Peyer's patch (tissue), 4 donors: ENCODE data around the gene MAN1A1. TPM values are rescaled to one million over a fixed set of nuclear protein-coding genes. Genes with fewer than 3 reads are reported as not detected.

Experiments used
- DNase-seq, 3 donors: peaks; one replicate each; pipeline ENCODE4 v3.0.0-alpha.2; 2017 to 2019
- H3K27ac ChIP-seq, 4 donors: fragments of 200-600 bp; sonication (generic); one replicate each; pipeline ENCODE4 v1.5.1; 2016 to 2019
- H3K27me3 ChIP-seq, 2 donors: fragments of 200-600 bp; sonication (generic); one replicate each; pipeline ENCODE4 v1.5.1; 2019
- H3K36me3 ChIP-seq, 3 donors: fragments of 200-600 bp; sonication (generic); one replicate each; pipeline ENCODE4 v1.5.1; 2016 to 2019
- H3K4me1 ChIP-seq, 4 donors: fragments of 200-600 bp; sonication (generic); one replicate each; pipeline ENCODE4 v1.5.1; 2016 to 2019
- H3K4me3 ChIP-seq, 4 donors: fragments of 200-600 bp; sonication (generic); 1 replicate in 3 of 4; 2 replicates in 1 of 4; pipeline ENCODE4 v1.5.1; 2016 to 2019; ENCODE audit warnings: mild to moderate bottlenecking in 1 of 4
- H3K9me3 ChIP-seq, 4 donors: fragments of 200-600 bp; sonication (generic); one replicate each; pipeline ENCODE4 v1.5.1; 2016 to 2019; ENCODE audit warnings: mild to moderate bottlenecking in 1 of 4
- CTCF ChIP-seq, 6 experiments: fragments of 450-650 bp in 4 of 6; fragments of 200-600 bp in 2 of 6; sonication (generic) in 1 of 6; IDR thresholded peaks; one replicate each; pipeline ENCODE4 v1.5.1; 2017 to 2019; ENCODE audit warnings: antibody characterized with exemption in 6 of 6, mild to moderate bottlenecking in 3 of 6, moderate library complexity in 1 of 6
- POLR2A ChIP-seq, 2 donors: fragments of 450-650 bp; IDR thresholded peaks; one replicate each; pipeline ENCODE4 v1.5.1; 2017; ENCODE audit warnings: antibody characterized with exemption in 2 of 2, mild to moderate bottlenecking in 2 of 2, moderate library complexity in 2 of 2
- total RNA-seq, 4 donors: library from RNA; depleted of rRNA; stranded (reverse); fragments of >200 nt; gene quantifications; one replicate each; pipeline ENCODE4 v1.1.0, GENCODE V29; 2016

MAN1A1 gene
- total RNA-seq, 4 donors from 2014 or later = 43.7 to 158 (median 103) TPM

DNA sequence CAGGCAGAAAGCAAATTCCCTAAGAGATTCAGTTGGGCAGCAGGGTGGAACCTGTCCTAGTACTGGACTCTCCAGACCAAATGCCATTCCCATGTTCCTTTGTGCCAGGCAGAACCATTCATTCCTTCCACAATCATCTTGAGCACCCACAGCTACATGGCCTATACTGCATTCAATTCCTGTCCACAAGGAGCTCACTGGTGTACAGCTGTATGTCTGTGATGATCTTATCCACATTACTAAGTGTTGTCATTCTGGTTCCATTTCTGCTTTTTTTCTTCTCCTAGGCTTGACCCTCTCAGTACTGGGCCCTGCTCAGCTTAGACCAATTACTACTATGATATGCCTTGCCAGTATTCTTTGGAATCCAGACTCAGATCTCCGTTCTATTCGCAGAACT is 27.5 kb downstream of the MAN1A1 start:
- Histone ChIP-seq H3K4me3 (no peak overlapping the region), H3K27me3 (no peaks in the 10 kb centered on the region), H3K9me3 (no peaks in the 10 kb centered on the region), H3K4me1 (peaks cover 0 to 8% (median 0%) of the 10 kb centered on the region in 4 donors), H3K27ac (no peak overlapping the region), H3K36me3 (peaks cover 0 to 13% (median 0%) of the 10 kb centered on the region in 3 donors)
- DNase-seq = no peak
- TF ChIP-seq CTCF (IDR thresholded peaks at IDR 0.05) = no peak
- TF ChIP-seq POLR2A (IDR thresholded peaks at IDR 0.05) = no peak

GRCh38 chr6:119319694-119320093 is 29.9 kb downstream of the MAN1A1 start:
- TF ChIP-seq POLR2A (IDR thresholded peaks at IDR 0.05) (no peak), CTCF (IDR thresholded peaks at IDR 0.05) (no peak)
- DNase-seq = no peak
- Histone ChIP-seq H3K9me3 (no peaks in the 10 kb centered on the region), H3K4me3 (no peak overlapping the region), H3K27ac (no peak overlapping the region), H3K4me1 (peaks cover 0 to 8% (median 0%) of the 10 kb centered on the region in 4 donors), H3K27me3 (no peaks in the 10 kb centered on the region), H3K36me3 (no peaks in the 10 kb centered on the region)

DNA sequence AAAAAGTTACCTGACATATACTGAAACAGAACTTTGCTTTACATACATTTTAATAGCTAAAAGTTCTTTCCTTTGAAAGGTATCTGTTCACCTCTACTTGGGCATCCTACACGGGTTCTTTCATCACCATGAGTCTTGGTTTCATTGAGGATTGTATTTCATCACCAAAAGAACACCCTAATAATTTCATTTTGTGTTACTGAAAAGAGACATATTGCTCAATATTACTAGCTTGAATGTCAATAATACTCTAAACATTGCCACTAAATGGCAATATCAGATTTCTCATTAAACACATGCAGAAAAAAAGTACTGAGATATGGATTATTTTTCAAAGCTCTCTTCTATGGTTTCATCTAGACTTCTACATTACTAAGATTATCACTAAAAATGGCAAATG is 30.8 kb downstream of the MAN1A1 start:
- Histone ChIP-seq H3K27me3 (no peaks in the 10 kb centered on the region), H3K4me1 (peaks cover 0 to 16% (median 0%) of the 10 kb centered on the region in 4 donors), H3K4me3 (no peak overlapping the region), H3K9me3 (no peaks in the 10 kb centered on the region), H3K27ac (no peak overlapping the region), H3K36me3 (no peaks in the 10 kb centered on the region)
- TF ChIP-seq CTCF (IDR thresholded peaks at IDR 0.05) (no peak), POLR2A (IDR thresholded peaks at IDR 0.05) (no peak)
- no peak for DNase-seq

DNA sequence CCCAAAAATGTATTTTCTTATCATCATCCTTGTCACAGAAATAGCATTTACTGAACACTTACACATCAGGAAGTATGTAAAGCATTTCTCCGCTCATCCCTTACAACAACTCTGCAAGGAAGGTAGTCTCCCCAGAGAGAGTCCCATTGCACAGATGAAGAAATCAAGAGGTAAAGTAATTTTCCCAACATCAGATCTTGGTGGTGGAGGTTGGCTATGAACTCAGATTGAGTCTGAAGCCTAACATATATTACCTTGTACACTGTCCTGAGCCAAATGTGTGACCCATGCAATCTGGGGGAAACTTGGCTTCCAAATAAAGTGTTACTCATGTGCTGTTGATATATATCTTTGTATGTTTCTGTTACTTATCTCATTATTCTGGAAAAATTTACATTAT is 31.4 kb downstream of the MAN1A1 start:
- H3K27me3 ChIP-seq = no peaks in the 10 kb centered on the region

DNA sequence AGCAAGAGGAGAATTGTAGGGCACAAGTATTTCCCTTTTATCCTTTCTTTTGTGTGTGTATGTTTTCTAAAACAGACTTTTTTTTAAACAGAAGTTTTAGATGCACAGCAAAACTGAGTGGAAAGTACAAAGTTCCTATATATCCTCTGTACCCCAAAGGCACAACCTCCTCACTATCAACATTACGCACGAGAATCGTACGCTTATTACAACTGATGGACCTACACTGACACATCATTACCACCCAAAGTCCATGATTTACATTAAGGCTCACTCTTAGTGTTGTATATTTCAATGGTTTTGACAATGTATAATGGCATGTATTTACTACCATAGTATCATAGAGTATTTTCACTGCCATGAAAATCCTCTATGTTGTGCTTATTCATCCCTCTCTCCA is 32.6 kb downstream of the MAN1A1 start:
- H3K4me1 ChIP-seq = peaks cover 0 to 24% (median 2%) of the 10 kb centered on the region in 4 donors
- DNase-seq = no peak
- no peak overlapping the region for H3K4me3 ChIP-seq
- H3K27me3 ChIP-seq = no peaks in the 10 kb centered on the region
- H3K36me3 ChIP-seq = no peaks in the 10 kb centered on the region
- no peaks in the 10 kb centered on the region for H3K9me3 ChIP-seq
- H3K27ac ChIP-seq = no peak overlapping the region
- TF ChIP-seq CTCF (IDR thresholded peaks at IDR 0.05) (no peak), POLR2A (IDR thresholded peaks at IDR 0.05) (no peak)

More for the DNA sequence above, 31.4 kb downstream of the MAN1A1 start:
- no peak for DNase-seq
- Histone ChIP-seq H3K36me3 (no peaks in the 10 kb centered on the region), H3K4me3 (no peak overlapping the region), H3K9me3 (no peaks in the 10 kb centered on the region), H3K4me1 (peaks cover 0 to 15% (median 2%) of the 10 kb centered on the region in 4 donors), H3K27ac (no peak overlapping the region)
- TF ChIP-seq POLR2A (IDR thresholded peaks at IDR 0.05) (no peak), CTCF (IDR thresholded peaks at IDR 0.05) (no peak)

DNA sequence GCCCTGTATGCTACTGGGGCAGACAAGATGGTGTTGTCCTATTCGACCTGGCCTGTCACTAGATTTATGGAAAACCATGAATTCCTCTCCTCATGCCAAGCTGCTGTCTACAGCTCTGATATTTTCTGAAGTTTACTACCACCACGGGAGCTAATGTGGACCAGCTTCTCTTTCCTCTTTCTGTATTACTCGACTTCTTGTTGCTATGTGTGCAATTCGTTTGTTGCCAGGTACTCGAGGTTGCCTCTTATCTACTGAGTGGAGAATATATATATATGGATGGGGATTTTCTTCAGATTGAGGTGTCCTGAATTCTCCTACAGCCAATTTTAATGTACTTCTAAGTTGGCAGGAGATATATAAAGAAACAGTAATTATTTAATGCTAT is 34.7 kb downstream of the MAN1A1 start:
- Histone ChIP-seq H3K4me3 (no peak overlapping the region), H3K27ac (peak overlapping the region; percentile 60 to 72 (median 68)), H3K36me3 (no peaks in the 10 kb centered on the region), H3K4me1 (peaks cover 0 to 34% (median 2%) of the 10 kb centered on the region in 4 donors), H3K9me3 (no peaks in the 10 kb centered on the region), H3K27me3 (no peaks in the 10 kb centered on the region)
- no peak for DNase-seq
- TF ChIP-seq CTCF (IDR thresholded peaks at IDR 0.05) (no peak), POLR2A (IDR thresholded peaks at IDR 0.05) (no peak)
